NB4 (cell line): Measurements from ENCODE around the gene CMKLR1.

Experiments used
- CTCF ChIP-seq: IDR thresholded peaks from one replicate; pipeline ENCODE4 v1.5.1; 2012; ENCODE audit warnings: low read depth, low read length
- MYC ChIP-seq: IDR thresholded peaks from 2 replicates; pipeline ENCODE4 v1.6.1; 2011; ENCODE audit warnings: low read depth, low read length
- POLR2A ChIP-seq: IDR thresholded peaks from 2 replicates; pipeline ENCODE4 v1.6.1; 2011; ENCODE audit warnings: mild to moderate bottlenecking; ENCODE audit not compliant: insufficient read length; ENCODE audit errors: extremely low read depth

GRCh38 chr12:108373111-108373510 lies 34.0 kb upstream of the CMKLR1 start:
- TF ChIP-seq CTCF = peak; percentile 49
- TF ChIP-seq MYC = no peak
- TF ChIP-seq POLR2A = no peak
